ENCODE results near the gene NUP85.

GRCh38 chr17:75182569-75183436 lies 22.7 kb upstream of the NUP85 start, which contains the start of gene SUMO2:
- TF ChIP-seq, protein P1, sequence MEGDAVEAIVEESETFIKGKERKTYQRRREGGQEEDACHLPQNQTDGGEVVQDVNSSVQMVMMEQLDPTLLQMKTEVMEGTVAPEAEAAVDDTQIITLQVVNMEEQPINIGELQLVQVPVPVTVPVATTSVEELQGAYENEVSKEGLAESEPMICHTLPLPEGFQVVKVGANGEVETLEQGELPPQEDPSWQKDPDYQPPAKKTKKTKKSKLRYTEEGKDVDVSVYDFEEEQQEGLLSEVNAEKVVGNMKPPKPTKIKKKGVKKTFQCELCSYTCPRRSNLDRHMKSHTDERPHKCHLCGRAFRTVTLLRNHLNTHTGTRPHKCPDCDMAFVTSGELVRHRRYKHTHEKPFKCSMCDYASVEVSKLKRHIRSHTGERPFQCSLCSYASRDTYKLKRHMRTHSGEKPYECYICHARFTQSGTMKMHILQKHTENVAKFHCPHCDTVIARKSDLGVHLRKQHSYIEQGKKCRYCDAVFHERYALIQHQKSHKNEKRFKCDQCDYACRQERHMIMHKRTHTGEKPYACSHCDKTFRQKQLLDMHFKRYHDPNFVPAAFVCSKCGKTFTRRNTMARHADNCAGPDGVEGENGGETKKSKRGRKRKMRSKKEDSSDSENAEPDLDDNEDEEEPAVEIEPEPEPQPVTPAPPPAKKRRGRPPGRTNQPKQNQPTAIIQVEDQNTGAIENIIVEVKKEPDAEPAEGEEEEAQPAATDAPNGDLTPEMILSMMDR (IDR thresholded peaks at IDR 0.05), result no peak
- TF ChIP-seq EP300 (IDR thresholded peaks at IDR 0.05) (no peak), NR3C1 (IDR thresholded peaks at IDR 0.05) (no peak), NFE2L2 (conservative IDR thresholded peaks at IDR 0.05; ENCODE audit: low read length) (no peak), BHLHE40 (IDR thresholded peaks at IDR 0.05; ENCODE audit: low read depth, low read length) (no peak), POLR2A (IDR thresholded peaks at IDR 0.05; ENCODE audit: low read length) (peak; percentile 67), EHMT2 (IDR thresholded peaks at IDR 0.05; ENCODE audit: low read depth) (no peak)

Measured in A549 (cell line).